NCI-H146 (cell line): ENCODE data around the gene ENDOV.

Experiments
- DNase-seq: peaks from one replicate; lab custom pipeline; 2025; lab: John Stamatoyannopoulos, UW

ENDOV gene

DNA sequence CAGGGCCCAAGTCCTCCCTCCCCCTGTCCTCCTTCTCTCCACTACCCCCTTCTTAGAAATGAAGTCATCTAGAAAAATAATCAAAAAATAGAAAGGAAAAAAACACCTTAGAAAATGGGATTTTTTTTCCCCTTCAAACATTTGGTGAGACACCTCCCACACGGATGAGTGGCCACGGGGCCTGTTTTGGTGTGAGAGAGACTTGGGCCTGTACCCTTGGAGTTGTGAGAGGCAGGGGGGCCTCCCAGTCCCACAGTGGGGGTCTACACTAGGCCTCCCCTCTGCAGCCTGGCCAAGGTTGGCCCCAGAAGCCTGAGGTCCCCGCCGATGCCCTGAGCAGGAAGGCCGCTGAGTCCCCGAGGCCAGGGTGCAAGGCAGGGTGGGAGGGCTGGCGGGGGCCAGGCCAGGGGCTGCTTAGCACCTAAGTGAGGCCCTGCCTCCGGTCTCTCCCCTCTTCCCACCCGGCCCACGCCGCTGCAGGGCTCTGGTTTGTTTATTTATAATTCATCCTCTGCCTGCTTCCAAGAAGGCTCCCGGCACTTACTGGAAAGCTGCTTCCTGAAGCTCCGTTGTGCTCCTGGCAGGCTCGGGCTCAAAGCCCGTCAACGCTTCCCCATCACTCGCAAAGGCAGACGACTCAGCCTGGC, 35.1 kb downstream of the ENDOV start:
- DNase-seq, result no peak

DNA sequence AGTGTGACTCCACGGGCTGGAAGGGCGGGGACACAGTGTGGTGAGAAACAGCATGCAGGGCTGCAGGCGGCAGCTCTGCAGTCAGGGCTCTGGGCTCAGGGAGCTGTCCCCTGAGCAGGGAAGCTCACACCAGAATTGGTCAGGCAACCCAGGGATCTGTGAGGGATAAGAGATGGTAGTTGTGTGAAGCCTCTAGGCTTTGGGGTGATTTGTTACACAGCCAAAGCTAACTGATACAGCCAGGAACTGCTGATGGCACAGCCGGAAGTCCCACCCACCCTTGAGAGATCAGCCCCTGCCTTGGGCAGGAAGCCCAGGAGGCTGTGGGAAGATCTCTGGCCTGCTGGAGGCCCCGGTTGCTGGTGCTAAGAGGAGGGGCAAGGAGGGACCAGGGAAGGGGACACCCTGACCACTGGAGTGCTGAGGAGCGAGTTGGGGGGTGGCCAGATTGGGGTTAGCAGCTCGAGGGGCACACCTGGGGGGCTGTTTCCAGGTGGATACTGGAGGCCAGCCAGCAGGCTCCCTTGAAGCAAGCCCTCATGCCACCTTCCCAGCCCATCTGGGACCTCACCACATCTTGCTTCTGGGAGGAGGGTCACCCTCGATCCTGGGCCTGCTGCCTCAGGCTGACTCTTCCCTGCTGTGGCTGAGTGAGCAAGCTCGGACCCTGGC, 36.3 kb downstream of the ENDOV start:
- DNase-seq, result no peak

DNA sequence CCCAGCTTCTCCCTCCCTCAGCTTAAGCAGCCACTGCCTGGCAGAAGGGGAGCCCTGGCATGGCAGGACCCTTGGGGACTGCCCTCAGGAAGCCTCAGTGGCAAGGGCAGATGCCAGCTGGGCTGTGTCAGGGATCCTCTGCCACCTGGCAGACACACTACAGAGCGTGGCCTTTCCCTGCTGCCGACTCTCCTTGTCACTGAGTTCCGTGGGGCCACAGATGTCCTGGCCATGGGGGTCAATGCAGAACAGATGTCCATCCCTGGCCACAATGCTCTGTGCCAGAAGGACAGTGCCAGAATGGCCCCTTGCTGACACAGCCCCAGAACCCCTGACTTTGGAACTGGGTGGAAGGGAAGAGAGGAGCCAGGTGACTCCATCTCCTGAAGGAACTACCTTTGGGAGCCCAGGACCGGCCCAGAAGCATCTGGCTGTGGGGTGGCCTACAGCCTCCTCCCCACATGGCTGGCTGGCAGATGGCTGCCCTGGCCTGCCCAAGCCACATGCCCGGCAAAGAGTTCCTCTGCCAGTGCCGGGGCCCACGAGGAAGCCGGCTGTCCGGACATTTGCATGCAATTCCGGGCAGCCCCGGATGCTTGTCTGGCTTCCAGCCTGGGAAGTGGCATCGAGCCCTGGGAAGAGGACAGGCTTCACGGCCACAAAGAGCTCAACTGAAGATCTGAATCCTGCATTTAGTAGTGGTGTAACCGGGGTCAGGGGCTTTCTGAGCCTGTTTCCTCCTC, 37.4 kb downstream of the ENDOV start:
- no peak for DNase-seq

DNA sequence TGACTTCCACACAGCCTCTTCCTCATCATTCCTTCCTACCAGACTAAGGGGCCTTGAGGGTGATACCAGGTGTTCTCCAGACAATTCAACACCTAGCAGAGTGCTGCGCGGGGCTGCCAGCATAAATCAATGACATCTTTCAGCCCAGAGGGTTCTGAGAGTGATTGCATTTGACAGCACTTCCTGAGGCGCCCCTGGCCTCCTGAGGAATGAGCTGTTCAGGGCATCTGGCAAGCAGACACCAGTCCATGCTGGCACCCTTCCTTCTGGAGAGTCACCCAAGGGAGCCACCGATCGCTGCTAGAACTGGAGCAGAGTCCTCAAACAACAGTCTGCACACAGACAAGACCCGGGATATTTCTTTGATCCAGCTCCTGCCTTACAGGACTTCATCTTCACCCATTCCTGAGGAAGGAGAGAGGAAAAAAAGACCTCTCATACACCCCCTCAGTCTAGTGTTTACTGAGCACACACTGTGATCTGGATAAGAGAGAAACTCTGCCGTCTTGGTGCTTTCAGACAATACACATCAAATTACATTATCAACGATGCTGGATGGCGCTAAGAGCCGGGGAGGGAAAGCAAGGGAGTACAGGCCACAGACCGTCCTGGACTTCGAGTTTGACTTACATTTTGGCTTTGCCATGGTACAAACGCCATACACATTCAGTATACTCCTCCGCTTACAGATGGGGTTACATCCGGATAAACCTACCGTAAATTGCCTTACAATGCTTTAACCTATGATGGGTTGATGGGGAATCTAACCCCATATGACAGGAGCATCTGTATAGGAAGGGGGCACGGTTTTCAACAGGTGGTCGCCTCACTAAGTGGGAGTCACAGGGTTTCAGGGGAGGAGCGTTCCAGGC, 38.4 kb downstream of the ENDOV start:
- no peak for DNase-seq

DNA sequence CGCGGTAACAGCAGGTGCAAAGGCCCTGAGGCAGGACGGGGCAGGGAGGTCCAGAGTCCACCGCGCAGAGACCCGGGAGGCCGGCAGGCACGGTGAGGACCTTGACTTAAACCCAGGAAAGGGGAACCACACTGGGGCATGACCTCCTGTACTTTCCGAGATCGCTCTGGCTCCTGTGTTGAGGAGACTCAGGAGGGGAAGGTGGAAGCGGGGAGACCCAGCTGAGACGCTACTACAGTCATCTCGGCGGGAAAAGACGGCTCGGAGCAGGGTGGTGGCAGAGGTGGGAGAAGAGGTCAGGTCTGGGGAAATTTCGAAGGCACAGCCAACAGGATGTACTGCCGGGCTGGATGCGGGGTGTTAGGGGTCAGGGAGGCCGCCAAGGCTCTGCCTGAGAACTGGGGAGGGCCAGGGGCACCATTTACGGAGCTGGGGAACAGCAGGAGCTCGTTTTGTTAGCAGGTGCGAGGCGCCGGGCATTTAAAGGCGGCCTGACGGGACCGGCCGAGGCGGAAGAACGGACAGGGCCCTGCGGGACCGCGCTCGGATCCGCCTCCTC, 39.1 kb downstream of the ENDOV start:
- DNase-seq, result peak; percentile 70

DNA sequence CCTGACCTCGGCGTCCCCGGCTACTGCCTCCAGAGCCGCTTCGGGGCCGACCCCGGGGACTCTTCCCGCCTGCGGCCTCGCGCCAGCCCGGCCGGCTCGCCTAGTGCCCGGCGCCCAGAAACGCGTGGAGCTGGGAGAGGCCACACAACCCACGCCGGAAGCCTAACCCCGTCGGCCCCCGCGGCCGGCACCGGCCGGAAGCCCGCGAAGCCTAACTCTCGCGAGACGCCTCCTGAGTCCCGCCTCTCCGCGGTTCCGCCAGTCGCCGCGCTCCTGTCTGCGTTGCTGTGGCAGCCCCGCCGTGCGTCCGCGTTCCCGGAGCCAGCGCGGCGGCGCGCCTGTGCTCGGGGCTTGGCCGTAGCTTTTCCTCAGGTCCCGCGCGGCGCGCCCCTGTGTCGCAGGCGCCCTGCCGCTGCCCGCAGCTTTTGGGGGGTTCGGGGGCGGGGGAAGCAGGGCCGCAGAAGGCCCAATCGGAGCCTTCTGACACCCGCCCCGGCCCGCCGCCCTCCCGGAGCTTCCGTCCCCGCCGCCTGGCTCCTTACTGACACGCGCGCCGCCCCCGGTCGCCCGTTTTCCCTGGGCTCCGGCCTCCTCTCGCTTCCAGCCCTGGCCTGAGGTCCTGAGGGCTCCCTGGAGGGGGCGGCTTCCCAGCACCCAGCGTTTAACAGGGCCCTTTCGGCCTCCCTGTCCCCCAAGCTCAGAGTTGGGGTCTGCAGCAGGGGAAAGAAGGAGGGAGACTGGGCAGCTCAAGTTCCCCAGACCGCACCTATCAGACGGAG, 39.8 kb downstream of the ENDOV start:
- DNase-seq, result peak; percentile 96

DNA sequence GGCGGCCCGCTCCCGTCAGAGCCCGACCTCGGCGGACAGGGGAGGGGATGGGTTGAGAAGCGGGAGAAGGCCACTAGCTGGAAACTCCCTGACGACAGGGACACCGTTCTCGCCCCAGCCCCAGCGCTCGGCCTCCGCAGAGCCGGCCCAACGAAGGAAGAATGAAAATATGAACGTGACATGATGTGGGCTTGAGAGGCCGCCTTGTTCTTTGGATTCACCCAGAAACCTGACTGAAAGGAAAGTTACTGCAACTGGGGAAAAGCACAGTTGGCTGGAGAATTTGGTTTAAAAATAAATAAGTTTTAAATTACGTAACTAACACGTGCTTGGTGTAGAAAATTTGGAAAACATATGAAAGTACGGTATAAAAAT, 40.4 kb downstream of the ENDOV start:
- peak; percentile 77 for DNase-seq

DNA sequence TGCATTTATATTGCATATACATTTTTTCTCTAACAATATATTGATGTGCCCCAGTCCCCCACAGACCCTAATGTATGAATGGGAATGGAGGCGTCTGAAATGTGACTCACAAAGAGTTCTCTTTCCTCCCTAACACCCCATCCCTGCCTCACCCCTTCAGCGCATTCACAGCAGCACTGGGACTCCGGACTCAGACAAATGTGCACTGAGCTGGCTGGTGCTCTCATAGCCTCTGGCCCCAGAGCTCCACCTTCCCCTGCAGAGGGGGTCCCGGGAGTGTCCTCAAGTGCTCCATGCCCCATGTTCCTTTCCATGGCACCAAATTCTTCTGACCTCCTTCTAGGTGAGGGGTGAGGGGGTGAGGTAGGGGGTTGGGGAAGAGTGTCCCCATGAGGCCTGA, 40.8 kb downstream of the ENDOV start:
- no peak for DNase-seq

DNA sequence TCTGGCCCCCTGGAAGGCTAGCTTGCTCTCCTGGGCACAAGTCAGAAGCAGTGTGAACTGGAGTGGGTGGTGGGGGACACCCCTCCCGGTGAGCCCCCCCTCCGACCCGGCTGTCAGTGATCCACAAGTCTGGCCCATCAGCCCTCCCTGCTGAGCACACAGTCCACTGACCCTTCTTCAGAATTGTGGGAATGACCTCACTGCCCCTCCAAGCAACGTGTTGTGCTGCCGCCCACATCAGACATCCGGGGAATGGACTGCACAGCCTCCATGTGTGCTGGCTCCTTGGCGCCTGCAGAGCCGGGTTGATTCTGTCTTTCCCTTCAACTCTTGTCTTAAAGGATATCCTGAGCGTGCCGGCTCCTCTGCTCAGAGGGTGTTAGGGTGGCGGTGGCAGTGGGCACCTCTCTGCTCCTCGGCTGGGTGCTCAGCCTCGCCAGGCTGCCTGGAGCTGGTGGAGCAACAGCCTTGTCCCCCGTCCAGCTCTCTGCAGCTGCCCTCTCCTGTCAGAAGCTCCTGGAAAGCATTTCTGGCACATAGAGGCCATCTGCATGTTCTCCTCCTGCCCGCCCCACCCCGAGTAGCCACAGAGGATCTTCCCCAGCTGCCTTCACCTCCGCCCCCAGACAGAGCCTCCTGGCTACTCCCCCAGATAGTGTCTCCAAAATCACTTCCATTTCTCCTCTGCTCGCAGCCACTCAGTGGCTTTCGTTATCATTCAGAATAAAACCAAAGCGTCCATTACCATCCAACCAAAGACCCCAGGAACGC, 41.7 kb downstream of the ENDOV start:
- no peak for DNase-seq

DNA sequence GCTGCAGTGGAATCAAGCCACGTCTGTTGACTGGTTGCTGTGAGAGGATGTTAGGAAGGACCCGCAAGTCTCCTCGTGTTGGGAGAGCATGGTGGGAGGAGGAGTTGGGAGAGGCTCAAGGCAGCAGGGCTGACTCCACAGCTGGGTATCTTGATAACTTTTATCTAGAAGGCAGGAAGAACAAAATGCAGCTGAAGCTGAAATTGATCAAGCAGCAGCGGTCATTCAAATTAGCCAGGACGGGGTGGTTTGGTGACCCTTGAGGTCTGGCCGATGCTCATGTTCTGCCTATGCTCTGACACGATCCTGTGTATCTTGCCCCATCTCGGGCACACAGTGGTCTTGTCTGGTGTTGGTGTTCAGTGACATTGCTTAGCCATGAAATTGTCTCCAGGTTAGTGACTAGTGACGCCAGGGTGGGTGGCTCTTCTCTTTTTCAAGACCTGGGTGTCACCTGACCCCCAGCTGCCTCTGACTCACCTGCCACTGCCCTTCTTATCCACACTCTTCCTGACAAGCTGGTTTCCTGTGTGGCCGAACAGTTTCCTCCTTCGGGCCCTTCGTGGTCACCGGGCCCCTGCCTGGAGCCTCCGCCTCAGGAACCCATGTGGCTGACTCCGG, 42.4 kb downstream of the ENDOV start:
- no peak for DNase-seq

DNA sequence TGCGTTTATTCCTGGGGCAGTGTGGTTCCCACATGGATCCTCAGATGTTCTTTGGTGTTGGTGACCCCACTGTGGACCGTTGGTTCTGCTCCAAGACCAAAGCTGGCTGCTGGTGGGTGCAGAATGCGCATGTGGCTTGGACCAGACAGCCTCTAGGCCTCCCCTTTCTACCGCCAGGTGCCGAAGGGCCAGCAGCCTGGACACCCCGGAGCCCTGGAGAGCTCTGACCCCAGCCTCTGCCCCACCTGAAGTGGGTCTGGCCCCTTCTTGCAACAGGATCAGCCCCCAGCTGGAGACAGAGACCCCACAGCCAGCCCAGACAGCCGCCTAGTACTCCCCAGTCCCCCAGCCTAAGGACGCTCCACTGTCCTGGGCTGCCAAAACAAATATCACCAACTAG, 43.0 kb downstream of the ENDOV start:
- DNase-seq, result no peak

DNA sequence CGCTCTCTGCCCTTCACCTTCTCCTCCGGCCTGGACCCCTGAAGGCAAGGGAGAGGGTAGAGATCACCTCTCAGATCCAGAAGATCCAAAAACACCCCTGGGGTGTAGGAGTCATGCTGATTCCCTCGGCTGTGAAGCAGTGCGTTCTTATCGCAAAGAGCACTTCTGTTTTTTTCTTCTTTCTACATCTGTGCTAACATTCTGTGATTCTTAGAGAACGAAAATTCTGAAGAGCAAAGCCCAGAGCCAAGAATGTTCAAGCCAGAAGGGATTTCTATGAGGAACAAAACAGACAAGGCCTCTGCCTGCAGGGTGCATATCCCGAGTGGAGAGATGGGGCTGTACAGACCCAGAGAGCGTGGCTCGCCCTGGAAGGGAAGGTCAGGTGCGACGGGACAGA, 44.3 kb downstream of the ENDOV start:
- DNase-seq, result no peak

DNA sequence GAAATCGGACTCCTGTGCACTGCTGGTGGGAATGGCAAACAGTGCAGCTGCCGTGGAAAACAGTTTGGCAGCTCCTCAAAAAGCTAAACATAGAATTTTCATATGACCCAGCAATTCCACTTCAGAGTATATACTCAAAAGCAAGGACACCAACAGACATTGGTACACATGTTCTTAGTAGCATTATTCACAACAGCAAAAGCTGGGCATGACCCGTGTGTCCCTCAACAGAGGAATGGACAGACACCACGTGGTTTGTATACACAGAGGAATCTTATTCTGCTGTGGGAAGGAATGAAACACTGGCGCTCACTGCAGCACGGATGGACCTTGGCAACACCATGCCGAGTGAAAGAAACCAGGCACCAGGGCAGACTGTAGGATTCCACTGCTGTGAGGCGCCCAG, 45.5 kb downstream of the ENDOV start:
- no peak for DNase-seq

DNA sequence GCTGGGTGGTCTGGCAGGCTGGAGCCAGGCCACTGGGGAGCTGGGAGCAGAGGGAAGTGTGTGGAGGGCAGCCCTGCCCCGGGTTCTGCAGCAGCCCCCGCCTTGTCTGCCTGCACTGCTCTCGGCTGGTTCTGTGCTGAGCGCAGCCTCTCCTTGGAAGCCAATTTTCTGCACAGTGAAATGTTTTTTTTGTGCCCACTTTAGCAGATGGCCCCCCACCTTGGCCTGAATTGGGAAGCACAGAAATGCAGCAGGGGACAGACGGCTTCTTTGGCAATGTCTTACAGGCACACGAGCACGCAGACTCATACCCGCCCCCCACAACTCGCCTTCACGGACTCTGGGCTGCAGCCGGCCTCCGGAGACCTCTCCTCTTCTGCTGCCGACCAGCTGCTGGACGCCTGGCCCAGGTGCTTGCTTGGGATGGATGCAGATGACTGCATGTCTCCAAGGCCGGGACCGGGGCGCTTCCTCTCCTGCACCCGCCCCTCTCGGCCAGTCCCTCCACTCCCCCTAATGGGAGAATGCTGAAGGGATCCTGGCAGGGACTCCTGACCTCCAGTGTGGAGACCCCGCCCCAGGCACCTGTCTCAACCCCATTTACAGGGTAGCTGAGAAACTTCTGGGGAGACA, 46.7 kb downstream of the ENDOV start:
- DNase-seq, result no peak

DNA sequence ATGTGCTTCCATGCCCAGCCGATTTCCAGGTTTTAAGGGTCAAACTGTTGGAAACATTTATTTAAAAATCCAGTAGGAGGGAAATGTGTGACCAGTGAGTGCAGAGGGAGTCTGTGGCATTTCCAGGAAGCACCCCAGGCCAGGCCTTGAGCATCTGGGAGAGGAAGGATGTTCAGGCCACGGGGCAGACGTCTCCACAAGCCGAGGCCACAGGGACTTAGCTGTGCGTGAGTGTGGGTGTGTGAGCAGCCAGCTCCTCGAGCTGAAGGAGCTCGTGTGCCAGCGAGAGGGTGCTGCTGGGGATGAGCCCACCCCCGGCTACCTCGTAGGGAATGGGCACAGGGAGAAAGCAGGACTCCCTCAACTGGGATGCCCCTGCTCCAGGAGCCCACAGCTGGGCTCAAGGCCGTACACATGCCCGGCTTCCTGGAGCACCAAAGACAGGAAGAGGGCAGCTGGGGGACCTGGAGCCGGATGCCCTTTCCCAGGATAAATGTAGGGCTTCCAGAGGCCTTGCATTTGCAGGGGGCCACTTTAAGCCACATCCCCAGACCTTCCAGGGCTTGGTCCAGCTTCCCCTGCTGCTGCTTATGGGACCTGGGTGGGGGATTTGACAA, 48.9 kb downstream of the ENDOV start:
- no peak for DNase-seq

DNA sequence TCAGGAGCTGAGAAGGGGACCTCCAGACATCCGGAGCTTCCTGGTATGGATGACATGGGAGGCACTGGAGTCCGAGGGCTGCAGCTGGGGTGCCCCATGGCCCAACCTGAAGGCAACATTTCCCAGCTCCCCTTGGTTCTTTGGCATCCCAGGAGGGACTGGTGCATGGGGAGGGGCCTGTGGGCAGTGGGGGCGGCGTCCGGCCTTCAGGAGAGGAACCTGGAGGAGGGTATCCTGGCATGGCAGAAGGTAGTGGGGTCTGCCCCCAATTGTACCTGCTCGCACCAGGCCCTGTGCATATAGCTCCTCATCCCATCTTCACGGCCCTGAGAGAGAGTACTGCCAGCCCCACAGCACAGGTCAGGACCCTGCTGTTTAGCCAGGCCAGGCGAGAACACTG, 49.5 kb downstream of the ENDOV start:
- no peak for DNase-seq

DNA sequence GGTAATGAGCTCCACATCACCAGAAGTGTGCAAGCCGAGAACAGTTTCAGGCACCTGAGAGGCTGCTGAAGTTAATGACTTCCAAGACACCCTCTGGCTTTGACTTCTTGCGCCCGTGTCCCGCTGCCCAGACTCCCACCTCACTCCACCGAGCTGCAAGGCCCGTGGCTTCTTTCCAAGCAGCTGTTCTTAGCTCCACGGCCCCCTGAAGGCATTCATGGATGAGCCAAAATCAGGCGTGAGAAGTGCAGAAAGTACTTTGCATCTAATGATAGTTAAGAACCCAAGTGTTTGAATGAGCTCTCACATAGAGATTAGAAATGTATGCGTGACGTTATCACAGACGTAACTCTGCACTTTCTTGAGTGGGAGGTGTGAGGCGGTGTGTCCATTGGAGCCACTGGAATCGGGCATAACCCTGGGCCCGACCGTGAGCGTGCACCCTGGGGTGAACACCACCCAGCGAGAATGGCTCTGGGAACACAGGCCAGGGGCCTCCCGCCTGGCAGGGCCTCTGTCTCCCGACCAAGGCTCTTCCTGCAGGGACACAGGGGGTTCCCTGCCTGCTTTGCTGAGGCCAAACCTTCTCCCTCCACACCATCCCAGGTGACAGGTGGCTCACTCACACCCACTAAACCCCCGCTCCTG, 50.5 kb downstream of the ENDOV start:
- no peak for DNase-seq

DNA sequence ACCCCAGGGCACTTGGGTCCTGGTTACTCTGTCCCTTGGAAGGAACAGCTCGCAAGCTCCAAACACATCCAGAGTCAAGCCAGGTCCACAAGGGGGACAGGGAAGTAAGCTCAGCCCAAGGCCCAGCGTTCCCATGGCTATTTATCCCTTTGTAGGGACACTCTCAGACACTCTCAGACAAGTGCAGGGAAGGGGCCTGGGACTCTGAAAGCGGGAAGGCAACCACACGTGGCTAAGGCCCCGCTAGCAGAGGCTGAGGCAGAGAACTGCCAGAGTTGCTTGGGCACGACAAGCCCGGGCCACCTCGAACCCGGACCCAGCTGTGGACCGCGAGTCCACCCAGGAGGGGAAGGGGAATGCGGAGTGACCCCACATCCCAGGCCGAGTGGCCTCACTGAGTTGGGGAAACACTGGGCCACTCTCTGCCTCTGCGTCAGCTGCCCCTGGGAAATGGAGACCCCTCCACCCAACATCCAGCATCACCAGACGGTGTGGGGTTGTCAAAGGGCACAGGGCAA, 51.3 kb downstream of the ENDOV start:
- no peak for DNase-seq
